Fibroblast of the conjunctiva (primary cell): ENCODE data around the gene E2F6.

Experiments used
- DNase-seq: peaks from one replicate; pipeline ENCODE4 v3.0.0-alpha.2; 2010; ENCODE audit warnings: low read depth

Gene E2F6, protein sequence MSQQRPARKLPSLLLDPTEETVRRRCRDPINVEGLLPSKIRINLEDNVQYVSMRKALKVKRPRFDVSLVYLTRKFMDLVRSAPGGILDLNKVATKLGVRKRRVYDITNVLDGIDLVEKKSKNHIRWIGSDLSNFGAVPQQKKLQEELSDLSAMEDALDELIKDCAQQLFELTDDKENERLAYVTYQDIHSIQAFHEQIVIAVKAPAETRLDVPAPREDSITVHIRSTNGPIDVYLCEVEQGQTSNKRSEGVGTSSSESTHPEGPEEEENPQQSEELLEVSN

GRCh38 chr2:11465485-11466306 is at the start of gene E2F6:
Gene E2F6 (minus strand): TSS chr2:11466161. CDS start chr2:11465879, 282 bp downstream.
- peak; percentile 79 for DNase-seq

DNA sequence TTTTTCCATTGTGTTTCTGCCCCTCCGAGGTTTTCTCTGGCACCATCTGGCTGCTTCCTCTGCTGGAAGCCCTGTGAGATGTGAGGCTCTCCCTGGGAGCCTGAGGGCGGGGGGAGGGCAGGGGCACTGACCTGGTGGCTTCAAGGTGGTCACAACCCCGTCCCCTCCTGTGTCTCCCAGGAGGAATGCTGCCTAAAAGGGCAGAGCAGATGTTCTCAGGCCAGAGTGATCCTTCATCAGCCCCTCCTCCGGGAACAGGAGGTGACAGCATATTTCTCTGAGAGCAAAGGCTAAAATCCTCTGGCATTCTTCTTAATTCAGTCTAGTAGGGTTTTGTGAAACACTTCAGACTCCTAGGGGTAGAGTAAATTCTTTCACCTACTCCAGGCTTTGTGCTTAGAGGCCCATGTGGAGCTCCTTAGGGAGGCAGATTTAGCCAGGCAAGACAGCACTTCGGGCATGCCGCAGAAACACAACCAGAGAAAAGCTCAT is 49.6 kb upstream of the E2F6 start:
- no peak for DNase-seq

DNA sequence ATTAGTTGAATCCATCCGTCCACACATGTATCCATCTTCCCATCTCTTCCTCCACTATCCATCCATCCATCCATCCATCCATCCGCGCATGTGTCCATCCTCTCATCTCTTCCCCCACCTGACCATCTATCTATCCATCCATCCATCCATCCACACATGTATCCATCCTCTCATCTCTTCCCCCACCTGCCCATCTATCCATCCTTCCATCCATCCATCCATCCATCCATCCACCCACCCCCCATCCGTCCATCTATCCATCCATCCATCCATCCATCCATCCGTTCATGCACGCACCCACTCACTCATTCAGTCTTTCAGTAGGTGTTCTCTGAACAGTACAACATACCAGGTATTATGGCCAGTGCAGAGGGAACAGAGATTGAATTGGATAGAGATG is 48.9 kb upstream of the E2F6 start:
- DNase-seq = no peak

DNA sequence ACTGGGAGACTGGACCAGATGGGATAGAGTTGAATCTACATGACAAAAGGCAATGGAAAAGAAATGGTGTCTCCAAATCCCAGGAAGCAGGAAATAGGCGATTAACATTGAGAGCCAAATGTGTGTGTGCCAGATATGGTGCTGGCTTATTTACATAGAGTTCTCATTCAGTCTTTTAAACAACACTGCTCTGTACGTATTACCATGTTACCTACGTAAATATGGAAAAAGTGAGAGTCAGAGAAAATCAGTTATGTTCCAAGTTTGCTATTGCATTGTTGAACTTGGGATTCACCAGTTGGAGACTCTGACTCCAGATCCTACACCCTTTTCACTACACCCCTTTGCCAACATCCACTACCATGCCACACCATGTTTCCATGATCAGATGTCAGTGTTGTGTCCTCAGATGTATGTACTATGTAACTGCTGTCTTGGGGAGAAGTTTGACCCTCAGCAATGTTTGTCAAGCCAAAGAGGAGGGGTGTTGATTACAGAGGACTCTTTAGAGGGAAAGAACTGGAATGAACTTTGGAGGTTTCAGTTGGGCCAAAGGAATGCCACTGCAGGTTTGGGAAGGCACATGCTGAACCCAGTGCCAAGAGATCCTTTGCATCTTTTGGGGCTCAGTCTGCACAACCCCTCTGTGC is 48.2 kb upstream of the E2F6 start:
- DNase-seq = no peak

GRCh38 chr2:11513319-11513718 is 47.4 kb upstream of the E2F6 start:
- DNase-seq = no peak

DNA sequence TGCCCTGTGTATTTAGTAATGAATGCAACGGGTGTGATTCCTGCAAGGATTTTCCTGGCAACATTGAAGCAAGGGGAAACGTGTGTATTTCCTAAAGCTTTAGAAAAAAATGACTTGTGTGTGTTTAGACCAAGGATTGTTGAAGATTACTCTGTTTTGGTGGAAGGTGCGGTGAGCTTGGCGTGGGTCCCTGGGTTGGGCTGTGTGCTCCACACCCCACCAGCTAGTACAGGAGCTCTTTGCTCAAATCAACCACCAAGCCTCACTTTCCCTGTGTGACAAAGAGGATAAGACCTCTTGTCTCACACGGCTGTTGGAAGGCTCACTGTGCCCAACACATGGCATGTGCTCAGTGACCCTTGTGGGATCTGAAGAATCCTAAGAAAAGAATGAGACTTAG is 46.5 kb upstream of the E2F6 start:
- DNase-seq = no peak

DNA sequence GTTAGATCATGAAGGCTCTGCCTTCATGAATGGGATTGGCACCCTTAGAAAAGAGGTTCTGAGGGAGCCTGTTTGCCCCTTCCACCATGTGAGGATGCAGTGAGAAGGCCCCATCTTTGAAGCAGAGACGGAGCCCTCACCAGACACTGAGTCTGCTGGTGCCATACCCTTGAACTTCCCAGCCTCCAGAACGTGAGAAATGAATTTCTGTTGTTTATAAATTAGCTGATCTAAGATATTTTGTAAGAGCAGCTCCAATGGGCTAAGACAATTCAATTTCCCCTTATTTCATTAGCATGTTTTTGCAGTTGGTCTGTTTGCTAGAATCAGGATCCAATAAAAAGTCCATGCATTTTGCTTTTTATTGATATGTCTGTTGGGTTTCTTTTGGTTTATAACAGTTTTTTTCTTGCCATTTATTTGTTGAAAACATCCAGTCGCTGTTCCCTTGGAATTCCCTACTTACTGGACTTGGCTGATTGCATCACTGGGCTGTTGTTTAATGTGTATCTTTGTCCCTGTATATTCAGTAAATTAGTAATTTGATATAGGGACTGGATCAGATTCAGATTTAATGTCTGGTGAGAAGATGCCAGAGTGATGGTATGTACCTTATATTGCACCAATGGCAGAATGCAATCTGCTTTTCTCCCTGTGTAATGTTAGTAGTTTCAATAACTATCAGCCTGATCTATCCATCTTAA is 43.8 kb upstream of the E2F6 start:
- DNase-seq = no peak

GRCh38 chr2:11508279-11508678 is 42.3 kb upstream of the E2F6 start:
- no peak for DNase-seq

DNA sequence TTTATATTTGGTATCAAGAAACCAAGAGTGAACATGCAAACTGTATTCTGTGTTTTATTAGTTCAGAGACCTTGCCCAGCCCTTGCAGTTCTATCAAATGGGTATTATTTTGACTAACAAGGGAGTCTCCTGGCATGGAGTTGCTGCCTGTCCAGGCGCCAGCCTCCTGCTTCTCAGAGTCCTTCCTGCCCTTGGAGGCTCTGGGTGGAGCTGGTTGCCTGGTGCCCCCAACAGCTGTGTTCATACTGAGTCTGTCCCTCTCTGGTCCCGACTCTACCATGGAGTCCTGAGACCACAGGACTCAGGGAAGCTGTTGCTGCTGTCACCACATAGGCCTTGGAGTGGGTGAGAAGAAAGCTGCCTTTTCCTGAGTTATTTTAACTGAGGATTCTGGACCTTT is 41.6 kb upstream of the E2F6 start:
- DNase-seq = no peak

- DNase-seq = no peak
Observed at GRCh38 chr2:11506611-11506969, 40.6 kb upstream of the E2F6 start.

DNA sequence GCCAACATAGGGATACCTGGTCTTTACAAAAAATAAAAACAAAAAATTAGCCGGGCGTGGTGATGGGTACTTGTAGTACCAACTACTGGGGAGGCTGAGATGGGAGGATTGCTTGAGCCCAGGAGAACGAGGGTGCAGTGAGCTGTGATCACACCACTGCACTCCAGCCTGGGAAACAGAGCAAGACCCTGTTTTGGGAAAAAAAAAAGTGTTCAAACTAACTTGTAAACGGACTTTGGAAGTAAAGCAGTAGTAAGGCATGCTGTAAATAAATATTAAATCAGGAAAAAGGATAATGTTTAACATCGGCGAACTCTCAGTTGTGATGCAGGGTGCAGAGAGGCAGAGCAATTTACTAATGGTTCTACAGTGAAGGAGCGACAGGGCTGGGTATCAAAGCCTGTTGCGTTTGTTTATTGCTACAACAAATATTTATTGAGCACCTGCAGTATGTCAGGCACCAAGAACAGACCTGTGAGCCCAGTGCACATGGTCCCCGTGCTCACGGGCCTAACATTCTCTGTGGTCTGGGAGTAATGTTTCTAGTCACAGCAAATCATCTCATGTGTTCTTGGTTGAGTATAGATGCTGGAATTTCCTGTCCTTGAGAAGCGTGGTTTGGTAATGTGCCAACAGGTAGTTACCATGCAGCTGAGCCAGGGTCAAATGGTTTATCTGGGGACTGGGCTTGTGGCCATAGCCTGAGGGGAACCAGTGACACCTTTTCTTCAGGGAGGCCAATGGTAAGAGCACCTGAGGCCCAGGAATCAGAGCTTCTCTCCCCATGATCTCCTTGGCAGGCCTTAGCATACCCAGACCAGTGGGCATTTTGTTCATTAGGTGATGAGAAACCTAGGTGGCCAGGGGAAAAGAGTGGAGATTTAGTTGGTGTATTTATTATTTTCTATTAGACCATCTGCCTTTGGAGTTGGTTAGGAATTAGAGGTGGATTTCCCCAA is 40.0 kb upstream of the E2F6 start:
- no peak for DNase-seq

GRCh38 chr2:11503354-11503927 is 37.5 kb upstream of the E2F6 start:
- DNase-seq = no peak

DNA sequence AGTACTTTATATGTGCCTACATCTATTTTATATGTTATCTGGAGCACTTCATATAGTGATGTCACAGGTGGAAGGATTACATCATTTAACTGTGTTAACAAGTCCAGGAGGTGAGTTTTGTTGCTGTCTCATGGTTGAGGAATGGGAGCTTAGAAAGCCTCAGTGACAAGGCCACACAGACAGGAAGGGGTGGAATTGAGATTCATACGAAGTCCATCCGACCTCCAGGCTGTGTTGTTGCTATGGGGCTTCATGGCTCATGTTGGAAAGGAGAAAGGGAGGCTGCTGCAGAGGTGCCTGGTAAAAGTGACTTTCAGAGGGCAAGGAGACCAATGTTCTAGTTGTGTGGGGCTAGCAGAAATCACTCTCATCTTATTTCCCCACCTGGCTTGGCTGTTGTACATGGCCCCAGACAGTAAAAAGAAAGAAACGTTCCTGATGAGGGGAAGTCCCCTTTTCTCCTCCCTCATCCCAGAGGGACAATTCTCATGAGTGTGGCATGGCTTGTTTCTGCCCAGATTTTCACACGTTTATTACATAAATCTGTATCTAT is 36.9 kb upstream of the E2F6 start:
- no peak for DNase-seq

DNA sequence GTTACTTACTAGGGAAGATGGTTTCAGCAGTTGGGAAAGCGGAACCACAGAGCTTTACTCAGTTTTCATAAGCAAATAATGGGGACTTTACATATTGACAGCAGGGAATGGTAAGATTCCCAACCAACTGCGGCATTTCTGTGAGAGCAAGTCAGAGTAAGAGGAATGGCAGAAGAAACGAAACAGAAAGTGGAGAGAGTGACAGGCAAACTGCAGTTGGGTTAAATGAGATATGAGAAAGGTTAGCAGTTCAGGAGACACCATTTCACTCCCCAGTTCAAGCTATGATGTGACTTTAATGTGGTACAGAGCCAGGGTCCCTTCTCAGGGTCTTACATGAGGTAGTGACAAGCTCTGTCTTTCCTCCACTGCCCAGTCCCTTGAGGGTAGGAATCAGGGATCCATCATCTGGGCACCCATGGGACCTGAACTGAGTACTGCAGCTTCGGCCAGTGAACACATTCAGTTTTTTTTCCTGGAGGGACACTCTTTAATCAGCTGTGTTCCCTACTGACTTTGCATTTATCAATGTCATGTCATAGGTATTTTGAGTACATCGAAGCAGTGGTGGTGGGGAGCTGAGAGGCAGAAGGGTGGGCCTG is 34.8 kb upstream of the E2F6 start:
- no peak for DNase-seq

- DNase-seq = no peak
Observed at GRCh38 chr2:11499081-11499743, 33.3 kb upstream of the E2F6 start.

DNA sequence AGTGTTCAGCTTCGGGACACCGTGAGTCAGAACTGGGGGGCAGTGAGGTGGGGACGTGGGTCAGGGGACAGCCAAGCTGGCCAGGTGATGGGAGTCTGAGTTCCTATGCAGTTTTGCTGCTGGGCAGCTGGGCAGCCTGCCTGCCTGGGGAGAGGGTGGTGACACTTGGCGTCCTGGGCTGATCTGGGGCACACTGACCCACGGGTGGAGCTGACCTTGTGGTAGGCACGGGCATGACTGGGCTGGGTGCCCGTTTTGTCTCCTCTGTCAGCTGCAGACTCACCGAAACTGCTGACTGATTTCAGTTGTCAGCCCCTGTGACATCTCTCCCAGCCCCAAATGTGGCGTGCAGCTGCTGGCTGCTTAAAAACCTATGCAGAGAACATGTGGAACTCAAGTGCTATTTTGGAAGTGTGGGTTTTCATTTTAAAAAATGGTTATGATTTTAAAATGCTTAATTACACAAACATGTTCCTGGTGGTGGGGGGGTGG is 32.6 kb upstream of the E2F6 start:
- no peak for DNase-seq

- no peak for DNase-seq
Observed at GRCh38 chr2:11495844-11496681, 30.1 kb upstream of the E2F6 start.

GRCh38 chr2:11494310-11494709 is 28.3 kb upstream of the E2F6 start:
- no peak for DNase-seq
